Tibial nerve (tissue), 4 donors: ENCODE data around the gene BAD. TPM values are rescaled to one million over a fixed set of nuclear protein-coding genes. Genes with fewer than 3 reads are reported as not detected.

Source experiments
- DNase-seq, 2 donors: peaks; one replicate each; pipeline ENCODE4 v3.0.0-alpha.2; 2019; ENCODE audit warnings: low spot score in 2 of 2
- H3K27ac ChIP-seq, 4 donors: fragments of 200-600 bp; sonication (generic) in 3 of 4; one replicate each; pipeline ENCODE4 v1.5.1; 2017 to 2019; ENCODE audit warnings: mild to moderate bottlenecking in 1 of 4
- H3K27me3 ChIP-seq, 2 donors: fragments of 200-600 bp; sonication (generic) in 1 of 2; one replicate each; pipeline versions ENCODE4 v1.5.1 to v1.6.0; 2017 to 2019
- H3K36me3 ChIP-seq, 3 donors: fragments of 200-600 bp; sonication (generic); one replicate each; pipeline ENCODE4 v1.5.1; 2018 to 2019
- H3K4me1 ChIP-seq, 4 donors: fragments of 200-600 bp; sonication (generic) in 3 of 4; one replicate each; pipeline ENCODE4 v1.5.1; 2017 to 2019
- H3K4me3 ChIP-seq, 4 donors: fragments of 200-600 bp; sonication (generic) in 3 of 4; one replicate each; pipeline ENCODE4 v1.5.1; 2017 to 2019; ENCODE audit warnings: mild to moderate bottlenecking in 1 of 4, moderate library complexity in 1 of 4
- H3K9me3 ChIP-seq, 4 donors: fragments of 200-600 bp; sonication (generic) in 3 of 4; one replicate each; pipeline ENCODE4 v1.5.1; 2017 to 2019
- EP300 ChIP-seq, 2 donors: sonication (generic); formaldehyde crosslinking; IDR thresholded peaks; one replicate each; pipeline ENCODE4 v1.6.1; 2017; ENCODE audit warnings: antibody characterized with exemption in 2 of 2, mild to moderate bottlenecking in 1 of 2
- POLR2A ChIP-seq, 2 donors: fragments of 450-650 bp; IDR thresholded peaks; one replicate each; pipeline ENCODE4 v1.6.1; 2017; ENCODE audit warnings: antibody characterized with exemption in 2 of 2, mild to moderate bottlenecking in 2 of 2, moderate library complexity in 2 of 2
- WGBS, 2 donors: methylation state at CpG; one replicate each; pipeline ENCODE4 v1.1.5; 2018; 5-methylcytosine and 5-hydroxymethylcytosine counted together
- total RNA-seq, 4 donors: library from RNA; depleted of rRNA; stranded (reverse); fragments of >200 nt; gene quantifications; one replicate each; pipeline ENCODE4 v1.1.0, GENCODE V29; 2016
- TF ChIP-seq, protein P1 (sequence below), 5 experiments: fragments of 200-600 bp in 3 of 5; fragments of 450-650 bp in 2 of 5; sonication (generic) in 3 of 5; IDR thresholded peaks; one replicate each; pipeline ENCODE4 v1.5.1; 2016 to 2019; ENCODE audit warnings: antibody characterized with exemption in 5 of 5, mild to moderate bottlenecking in 3 of 5, moderate library complexity in 2 of 5

The BAD gene
- total RNA-seq, 4 donors from 2014 or later: 110 to 143 (median 124) TPM

- TF ChIP-seq, protein P1, sequence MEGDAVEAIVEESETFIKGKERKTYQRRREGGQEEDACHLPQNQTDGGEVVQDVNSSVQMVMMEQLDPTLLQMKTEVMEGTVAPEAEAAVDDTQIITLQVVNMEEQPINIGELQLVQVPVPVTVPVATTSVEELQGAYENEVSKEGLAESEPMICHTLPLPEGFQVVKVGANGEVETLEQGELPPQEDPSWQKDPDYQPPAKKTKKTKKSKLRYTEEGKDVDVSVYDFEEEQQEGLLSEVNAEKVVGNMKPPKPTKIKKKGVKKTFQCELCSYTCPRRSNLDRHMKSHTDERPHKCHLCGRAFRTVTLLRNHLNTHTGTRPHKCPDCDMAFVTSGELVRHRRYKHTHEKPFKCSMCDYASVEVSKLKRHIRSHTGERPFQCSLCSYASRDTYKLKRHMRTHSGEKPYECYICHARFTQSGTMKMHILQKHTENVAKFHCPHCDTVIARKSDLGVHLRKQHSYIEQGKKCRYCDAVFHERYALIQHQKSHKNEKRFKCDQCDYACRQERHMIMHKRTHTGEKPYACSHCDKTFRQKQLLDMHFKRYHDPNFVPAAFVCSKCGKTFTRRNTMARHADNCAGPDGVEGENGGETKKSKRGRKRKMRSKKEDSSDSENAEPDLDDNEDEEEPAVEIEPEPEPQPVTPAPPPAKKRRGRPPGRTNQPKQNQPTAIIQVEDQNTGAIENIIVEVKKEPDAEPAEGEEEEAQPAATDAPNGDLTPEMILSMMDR (IDR thresholded peaks at IDR 0.05): no peak
- peak; percentile 37 to 59 for TF ChIP-seq POLR2A (IDR thresholded peaks at IDR 0.05)
- TF ChIP-seq EP300 (IDR thresholded peaks at IDR 0.05): peak; percentile 72 to 85
- Histone ChIP-seq H3K27ac (peak within 1 kb of the TSS; percentile 87 to 96 (median 94)), H3K27me3 (no peaks in the 10 kb centered on the region), H3K36me3 (no peaks in the 10 kb centered on the region), H3K4me1 (peaks cover 0 to 77% (median 42%) of the 10 kb centered on the region in 4 donors), H3K9me3 (no peaks in the 10 kb centered on the region), H3K4me3 (peak within 1 kb of the TSS; percentile 50 to 79 (median 62))
- WGBS, 2 donors: 0 to 2% methylated on average over 46 to 57 of the region's 62 CpGs
- peak; percentile 90 to 94 for DNase-seq
These were observed 54.1 kb downstream of the BAD start, which contains the start of gene DNAJC4 for GRCh38 chr11:64230171-64230984. TSS of gene DNAJC4 (plus strand) at chr11:64230548. CDS start at chr11:64230855, 307 bp downstream.

DNA sequence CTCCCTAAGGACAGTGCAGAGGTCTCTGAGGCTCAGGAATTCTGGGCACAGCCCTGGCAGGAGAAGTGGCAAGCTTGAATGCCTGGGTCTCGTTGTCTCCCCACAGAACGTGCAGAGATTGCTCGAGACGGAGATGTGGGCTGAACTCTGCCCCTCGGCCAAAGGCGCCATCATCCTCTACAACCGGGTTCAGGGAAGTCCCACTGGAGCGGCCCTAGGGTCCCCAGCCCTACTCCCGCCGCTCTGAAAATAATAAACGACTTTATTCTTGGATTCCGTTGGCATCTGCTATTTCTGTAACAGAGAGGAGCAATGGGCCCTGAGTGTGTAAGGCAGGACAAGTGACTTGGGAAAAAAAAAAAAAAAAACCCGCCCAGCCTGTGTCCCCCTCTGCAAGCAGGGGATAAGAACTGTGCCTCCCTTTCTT lies 54.7 kb downstream of the BAD start:
- no peak for DNase-seq
- peak overlapping the region; percentile 87 to 96 (median 94) for H3K27ac ChIP-seq
- no peaks in the 10 kb centered on the region for H3K36me3 ChIP-seq
- H3K4me1 ChIP-seq: peaks cover 0 to 77% (median 38%) of the 10 kb centered on the region in 4 donors
- peak overlapping the region; percentile 50 to 79 (median 62) for H3K4me3 ChIP-seq
- H3K9me3 ChIP-seq: no peaks in the 10 kb centered on the region
- H3K27me3 ChIP-seq: no peaks in the 10 kb centered on the region
- TF ChIP-seq, protein P1 (IDR thresholded peaks at IDR 0.05): no peak
- TF ChIP-seq POLR2A (IDR thresholded peaks at IDR 0.05): no peak
- no peak for TF ChIP-seq EP300 (IDR thresholded peaks at IDR 0.05)
- 27 to 30% methylated on average over 11 to 13 of the region's 13 CpGs for WGBS, 2 donors

DNA sequence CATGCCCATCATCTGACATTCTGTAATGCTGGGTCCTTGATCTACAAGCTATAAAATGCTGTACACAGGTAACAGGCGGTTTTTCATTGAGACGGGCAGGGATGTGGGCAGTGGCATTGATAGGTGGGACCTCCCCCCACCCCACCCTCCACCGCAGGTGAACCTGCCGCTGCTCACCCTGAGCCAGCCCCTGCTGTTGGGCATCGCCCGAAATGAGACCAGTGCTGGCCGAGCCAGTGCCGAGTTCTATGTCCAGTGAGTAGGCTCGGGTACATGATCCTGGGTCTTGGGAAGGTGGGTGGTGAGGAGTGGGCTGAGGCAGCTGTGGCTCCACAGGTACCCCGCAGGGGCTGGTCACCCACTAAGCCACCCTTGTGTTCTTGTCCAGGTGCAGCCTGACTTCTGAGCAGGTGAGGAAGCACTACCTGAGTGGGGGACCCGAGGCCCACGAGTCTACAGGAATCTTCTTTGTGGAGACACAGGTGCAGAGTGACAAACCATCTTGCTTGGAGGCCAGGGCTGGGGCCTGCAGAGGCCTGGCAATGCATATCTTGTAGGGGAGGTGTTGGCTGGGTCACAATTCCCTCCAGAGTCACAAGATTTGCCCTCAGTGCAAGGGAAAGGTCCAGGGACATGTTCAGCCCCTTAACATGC lies 55.2 kb downstream of the BAD start:
- WGBS, 2 donors: 90% methylated on average over 8 to 12 of the region's 12 CpGs
- Histone ChIP-seq H3K36me3 (peaks cover 0 to 5% (median 0%) of the 10 kb centered on the region in 3 donors), H3K4me3 (peak overlapping the region in 1 of 4 donors; percentile 79), H3K9me3 (no peaks in the 10 kb centered on the region), H3K27me3 (no peaks in the 10 kb centered on the region), H3K27ac (peak overlapping the region in 3 of 4 donors; percentile 93 to 96 (median 95)), H3K4me1 (peaks cover 0 to 82% (median 38%) of the 10 kb centered on the region in 4 donors)
- no peak for DNase-seq
- TF ChIP-seq POLR2A (IDR thresholded peaks at IDR 0.05) (no peak), EP300 (IDR thresholded peaks at IDR 0.05) (no peak)
- TF ChIP-seq, protein P1 (IDR thresholded peaks at IDR 0.05): no peak

DNA sequence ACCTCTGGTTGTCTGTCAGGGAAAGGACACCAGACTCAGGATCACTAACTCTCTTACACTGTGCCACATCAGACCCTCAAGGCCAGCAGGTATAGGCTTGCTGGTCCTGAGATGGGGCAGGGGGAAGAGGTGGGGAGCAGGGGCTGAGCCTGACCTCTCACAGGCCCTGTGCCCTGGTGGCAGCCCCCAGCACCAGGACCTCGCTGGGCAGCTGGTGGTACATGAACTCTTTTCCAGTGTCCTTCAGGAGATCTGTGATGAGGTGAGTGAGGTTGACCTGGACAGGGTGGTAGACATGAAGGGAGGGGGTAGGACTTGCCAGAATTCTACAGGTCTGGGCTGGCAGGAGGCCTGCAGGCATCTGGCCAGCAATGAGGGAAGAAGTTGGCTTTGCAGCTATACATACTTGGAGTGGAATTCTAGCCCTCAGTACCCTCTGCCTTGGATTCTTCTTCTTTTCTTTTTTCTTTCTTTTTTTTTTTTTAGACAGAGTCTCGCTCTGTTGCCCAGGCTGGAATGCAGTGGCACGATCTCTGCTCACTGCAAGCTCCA lies 57.0 kb downstream of the BAD start:
- peaks cover 0 to 20% (median 0%) of the 10 kb centered on the region in 3 donors for H3K36me3 ChIP-seq

More for the DNA sequence above, 57.0 kb downstream of the BAD start:
- no peak for DNase-seq
- WGBS, 2 donors: 73 to 79% methylated on average over 3 of the region's 3 CpGs
- Histone ChIP-seq H3K9me3 (no peaks in the 10 kb centered on the region), H3K4me3 (peak overlapping the region in 3 of 4 donors; percentile 56 to 88 (median 73)), H3K4me1 (peaks cover 0 to 65% (median 32%) of the 10 kb centered on the region in 4 donors), H3K27me3 (no peaks in the 10 kb centered on the region), H3K27ac (peak overlapping the region in 3 of 4 donors; percentile 90 to 96 (median 92))
- TF ChIP-seq EP300 (IDR thresholded peaks at IDR 0.05) (no peak), POLR2A (IDR thresholded peaks at IDR 0.05) (no peak)
- TF ChIP-seq, protein P1 (IDR thresholded peaks at IDR 0.05): no peak
